ENCODE results near the gene INSM1. TPM values are rescaled to one million over a fixed set of nuclear protein-coding genes. Genes with fewer than 3 reads are reported as not detected.

The INSM1 gene
- polyA plus RNA-seq, 5 donors, result 0.66 to 1.8 (median 0.81) TPM

DNA sequence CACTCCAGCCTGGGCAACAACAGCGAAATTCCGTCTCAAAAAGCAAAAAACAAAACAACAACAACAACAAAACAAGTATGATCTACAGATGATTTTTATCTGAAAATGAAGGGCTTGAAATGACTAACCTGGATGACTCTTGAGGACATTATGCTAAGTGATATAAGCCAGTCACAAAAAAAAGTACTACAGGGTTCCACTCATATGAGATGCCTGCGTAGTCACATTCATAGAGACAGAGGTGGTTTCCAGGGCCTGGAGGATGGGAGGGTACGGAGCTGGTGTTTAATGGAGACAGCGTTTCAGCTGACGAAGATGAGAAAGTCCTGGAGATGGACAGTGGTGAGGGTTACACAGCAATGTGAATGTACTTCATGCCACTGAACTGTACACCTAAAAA lies 8.3 kb upstream of the INSM1 start:
- DNase-seq, result no peak

DNA sequence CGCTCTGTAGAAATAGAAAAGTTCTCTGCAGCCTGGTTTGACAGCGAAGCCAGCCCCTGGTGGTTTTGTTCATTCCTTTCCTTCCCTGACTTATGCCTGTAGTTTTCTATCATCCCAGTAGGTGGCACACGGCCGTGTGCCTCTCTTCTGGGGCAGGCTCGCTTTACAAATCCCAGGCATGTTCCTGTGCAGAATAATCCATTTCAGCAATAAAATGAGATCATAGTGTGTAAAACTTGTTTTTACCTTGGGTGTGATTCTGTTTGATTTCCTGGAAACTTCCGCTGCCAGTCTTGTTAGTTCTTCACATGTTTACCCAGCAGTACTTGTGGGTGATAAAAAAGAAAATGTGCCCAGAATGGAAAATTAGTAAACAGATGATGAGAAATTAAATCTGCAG lies 7.4 kb upstream of the INSM1 start:
- DNase-seq, result peak in 1 of 2 donors; percentile 57

DNA sequence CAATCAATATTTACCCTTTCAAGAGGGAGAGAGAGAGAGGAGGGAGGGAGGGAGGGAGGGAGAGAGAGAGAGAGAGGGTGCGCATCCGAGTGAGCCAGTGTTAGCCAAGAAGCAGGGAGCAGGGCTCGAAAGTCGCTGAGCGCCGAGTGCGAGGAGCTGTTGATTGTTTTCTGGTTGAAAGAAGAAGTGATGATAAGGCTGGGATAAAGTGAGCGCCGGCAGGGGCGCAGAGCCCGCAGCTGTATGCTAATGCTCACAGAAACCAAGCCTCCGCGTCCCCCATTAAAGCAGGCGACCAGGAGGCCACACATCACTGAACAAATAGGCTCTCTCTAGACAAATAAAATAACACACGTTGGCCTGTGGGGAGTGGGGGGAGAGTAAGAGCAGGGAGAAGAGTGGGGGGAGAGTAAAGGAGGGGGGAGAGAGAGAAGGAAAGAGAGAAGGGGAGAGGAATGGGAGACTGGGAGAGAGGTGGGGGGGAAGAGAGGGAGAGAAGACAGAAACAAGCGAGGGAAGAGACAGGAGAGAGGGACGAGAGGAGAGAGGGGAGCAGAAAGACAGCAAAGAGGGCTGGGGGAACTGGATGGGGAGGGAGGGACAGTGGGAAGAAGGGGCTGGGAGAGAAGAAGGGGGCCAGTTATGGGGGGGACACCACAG lies 5.0 kb upstream of the INSM1 start:
- DNase-seq, result no peak

DNA sequence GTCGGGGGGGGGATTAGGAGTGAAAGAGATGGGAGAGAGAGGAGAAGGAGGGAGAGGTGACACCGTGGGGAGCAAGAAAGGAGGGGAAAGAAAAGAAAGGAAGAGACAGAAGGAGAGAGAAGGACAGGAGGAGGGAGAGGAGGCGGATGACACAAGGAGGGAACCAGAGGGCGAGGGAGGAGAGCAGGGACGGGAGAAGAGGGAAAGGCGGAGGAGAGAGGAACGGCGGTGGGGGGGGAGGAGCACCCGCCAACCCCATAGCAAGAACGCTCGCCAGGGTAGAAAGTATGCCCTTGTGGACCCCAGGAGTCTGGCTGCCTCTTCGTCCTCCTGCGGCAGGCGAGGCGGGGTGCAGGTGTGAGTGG lies 4.5 kb upstream of the INSM1 start:
- no peak for DNase-seq

DNA sequence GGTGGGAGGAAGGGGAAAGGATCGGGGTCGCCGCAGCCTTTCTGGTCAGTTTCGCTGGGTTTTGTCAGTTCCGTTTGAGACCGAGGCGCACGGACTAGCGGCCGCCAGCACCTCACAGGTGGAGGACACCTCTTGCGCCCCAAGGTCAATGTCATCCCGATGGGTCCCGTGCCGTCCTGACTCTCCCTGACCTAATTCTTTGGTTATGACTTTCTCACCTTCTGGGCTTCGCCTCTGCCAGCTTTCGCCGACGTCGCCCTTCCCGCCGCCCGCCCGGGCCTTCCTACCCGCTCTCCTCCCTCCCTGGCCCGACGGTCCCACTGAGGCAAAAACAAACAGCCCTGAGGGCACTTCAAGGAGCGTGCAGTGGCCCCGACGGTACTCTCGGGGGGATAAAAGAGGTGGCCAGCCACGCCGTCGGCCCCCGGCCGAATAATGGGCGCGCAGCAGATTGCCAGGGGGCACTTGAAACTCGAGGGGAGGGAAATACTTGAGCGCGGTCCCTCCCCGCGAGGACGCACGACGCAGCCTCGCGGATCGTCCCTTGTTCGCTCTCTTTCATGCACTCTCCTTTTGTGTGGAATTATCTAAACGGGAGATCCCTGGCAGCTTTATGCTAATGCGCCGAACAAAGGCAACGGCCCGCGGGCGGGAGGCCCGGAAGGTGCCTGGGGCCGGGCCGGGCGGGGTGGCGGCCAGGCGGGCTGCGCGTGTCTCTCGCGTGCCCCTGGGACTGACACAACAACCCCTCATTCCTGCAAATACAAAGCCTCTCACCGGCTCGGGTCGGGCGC lies 3.9 kb upstream of the INSM1 start:
- no peak for DNase-seq

DNA sequence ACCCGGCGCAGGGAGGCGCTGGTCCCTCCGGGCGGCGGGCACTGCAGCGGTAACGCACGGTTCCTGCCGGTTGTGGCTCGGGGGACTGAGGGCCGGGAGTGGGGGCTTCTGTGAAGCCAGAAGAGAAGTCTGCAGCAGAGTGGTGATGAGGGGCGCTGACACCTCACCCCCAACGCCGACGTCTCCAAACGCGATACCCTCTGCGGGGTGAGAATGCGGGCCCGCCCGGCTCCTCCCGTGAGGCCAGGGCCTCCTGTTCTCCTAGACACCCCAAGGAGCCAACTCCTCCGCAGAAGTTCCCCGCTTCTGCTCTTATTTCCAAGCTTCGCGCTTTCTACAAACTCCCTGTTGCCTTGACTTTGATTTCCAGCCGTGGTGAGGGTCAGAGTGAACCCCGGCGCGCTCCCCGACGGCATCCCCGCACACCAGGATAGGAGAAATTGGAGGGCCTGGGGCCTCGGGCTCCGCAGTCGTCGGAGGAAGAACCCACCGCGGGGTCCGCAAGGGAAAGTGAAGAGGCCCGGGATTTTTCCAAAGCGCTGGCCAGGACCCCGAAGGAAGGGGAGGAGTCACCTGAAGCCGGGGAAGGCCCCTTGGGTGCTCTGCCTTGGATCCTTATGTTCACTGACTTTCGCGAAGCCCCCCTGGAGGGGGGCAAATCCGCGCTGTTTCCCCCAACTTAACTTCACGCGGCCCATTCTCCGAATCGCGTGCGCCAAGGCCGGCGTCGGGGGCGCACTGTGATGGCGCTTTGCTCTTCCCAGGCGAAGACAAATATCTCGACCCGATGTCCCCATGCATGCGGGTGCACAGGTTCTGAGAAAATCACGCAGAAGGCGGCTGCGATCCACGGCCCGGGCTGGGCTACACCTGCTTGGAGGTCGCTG lies 3.1 kb upstream of the INSM1 start:
- no peak for DNase-seq

DNA sequence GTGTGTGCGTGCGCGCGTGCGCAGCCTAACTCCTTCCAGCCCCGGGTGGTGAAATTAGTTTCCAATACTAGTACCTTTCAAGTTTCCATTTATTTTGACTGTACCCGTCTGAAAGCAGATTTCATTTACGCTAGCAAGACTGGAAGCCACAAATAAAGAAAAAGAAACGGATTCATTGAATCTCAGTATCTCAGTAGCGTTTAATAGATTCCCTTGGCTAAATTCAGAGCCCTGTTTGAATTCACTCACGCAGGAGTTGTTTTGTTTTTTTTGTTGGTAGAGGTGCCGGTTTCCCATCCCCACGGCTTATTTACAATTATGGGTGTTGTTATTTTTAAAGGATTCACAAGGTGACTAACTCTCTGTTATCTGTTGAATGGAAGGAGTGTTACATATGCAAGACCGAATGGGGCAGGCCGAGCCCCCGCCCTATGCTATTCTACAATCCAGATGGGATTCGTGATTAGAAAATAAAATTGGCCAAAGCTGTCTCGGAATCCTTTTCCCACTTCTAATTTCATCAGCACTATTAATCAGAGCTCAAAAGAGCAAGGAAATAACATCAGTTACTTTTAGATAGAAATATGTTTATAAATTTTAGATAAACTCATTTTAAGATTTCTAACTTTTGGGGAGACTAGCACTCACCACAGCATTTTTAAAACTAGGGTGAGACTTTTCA lies 2.3 kb upstream of the INSM1 start:
- no peak for DNase-seq

DNA sequence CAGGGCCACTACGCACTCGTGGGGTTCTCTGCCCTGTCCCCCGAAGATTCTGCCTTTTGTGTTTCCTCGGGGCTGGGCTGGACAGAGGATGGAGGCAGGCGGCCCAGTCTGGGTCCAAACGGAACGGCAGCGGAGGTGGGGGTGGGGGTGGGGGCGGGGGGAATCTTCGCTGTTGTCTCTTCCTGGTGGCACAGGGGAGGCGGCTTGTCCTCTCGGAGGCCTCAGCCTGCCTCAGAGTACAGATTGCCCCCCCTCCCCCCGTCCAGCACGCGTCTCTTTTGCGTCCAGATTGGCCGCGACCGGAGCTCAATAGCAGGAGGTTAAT lies 1.4 kb upstream of the INSM1 start:
- DNase-seq, result no peak

DNA sequence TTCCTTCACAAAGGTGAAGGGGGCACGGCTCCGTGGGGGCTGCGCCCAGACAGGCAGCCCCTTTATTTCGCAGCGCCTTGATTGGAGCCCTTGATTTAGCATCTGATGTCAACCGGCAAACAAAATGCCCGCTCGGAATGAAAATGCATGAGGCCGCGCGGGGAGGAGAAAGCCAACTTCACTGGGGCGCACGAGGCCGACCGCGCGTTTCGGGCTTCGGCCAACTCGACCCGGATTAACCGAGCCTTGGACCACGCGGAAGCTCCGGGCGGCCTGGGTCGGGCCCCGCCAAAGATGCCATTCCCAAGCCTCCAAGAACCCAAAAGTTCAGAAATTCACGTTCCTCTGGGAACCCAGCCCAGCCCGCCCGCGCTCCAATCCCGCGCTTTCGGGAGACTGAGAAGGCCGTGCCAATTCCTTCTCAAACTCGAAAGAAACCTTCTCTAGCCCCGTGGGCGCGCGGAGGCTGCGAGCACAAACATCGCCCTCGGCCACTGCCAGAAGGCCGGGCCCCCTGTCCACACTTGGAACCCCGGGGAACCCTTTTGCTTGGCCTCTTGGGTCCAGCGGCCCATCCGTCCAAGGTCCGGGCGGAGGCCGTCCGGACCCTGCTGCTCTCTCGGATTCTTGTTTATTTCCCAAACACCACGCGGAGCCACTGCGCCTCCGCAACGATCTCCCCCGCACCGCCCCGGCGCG lies 879 bp upstream of the INSM1 start:
- DNase-seq, result no peak

DNA sequence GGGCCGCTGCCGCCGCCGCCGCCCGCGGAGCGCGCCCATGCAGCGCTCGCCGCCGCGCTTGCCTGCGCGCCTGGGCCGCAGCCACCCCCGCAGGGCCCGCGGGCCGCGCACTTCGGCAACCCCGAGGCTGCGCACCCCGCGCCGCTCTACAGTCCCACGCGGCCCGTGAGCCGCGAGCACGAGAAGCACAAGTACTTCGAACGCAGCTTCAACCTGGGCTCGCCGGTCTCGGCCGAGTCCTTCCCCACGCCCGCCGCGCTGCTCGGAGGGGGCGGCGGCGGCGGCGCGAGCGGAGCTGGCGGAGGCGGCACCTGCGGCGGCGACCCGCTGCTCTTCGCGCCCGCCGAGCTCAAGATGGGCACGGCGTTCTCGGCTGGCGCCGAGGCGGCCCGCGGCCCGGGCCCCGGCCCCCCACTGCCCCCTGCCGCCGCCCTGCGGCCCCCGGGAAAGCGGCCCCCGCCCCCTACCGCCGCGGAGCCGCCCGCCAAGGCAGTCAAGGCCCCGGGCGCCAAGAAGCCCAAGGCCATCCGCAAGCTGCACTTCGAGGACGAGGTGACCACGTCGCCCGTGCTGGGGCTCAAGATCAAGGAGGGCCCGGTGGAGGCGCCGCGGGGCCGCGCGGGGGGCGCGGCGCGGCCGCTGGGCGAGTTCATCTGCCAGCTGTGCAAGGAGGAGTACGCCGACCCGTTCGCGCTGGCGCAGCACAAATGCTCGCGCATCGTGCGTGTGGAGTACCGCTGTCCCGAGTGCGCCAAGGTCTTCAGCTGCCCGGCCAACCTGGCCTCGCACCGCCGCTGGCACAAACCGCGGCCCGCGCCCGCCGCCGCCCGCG lies 730 bp downstream of the INSM1 start:
- DNase-seq, result no peak

DNA sequence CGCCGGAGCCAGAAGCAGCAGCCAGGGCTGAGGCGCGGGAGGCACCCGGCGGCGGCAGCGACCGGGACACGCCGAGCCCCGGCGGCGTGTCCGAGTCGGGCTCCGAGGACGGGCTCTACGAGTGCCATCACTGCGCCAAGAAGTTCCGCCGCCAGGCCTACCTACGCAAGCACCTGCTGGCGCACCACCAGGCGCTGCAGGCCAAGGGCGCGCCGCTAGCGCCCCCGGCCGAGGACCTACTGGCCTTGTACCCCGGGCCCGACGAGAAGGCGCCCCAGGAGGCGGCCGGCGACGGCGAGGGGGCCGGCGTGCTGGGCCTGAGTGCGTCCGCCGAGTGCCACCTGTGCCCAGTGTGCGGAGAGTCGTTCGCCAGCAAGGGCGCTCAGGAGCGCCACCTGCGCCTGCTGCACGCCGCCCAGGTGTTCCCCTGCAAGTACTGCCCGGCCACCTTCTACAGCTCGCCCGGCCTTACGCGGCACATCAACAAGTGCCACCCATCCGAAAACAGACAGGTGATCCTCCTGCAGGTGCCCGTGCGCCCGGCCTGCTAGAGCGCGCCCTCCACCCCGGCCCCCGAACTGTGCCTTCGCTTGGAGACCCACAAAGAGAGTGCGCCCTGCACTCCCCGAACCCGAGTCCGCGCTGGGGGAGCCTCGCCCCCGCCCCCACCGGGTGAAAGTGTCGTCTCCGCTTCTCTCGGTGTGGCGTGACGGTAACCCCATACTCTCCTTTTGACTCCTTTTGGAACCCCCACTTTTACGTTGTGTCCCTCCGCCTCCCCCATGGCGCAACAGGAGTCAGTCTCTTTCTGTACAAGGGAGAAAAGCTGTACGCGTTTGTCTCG lies 1.6 kb downstream of the INSM1 start:
- DNase-seq, result no peak

DNA sequence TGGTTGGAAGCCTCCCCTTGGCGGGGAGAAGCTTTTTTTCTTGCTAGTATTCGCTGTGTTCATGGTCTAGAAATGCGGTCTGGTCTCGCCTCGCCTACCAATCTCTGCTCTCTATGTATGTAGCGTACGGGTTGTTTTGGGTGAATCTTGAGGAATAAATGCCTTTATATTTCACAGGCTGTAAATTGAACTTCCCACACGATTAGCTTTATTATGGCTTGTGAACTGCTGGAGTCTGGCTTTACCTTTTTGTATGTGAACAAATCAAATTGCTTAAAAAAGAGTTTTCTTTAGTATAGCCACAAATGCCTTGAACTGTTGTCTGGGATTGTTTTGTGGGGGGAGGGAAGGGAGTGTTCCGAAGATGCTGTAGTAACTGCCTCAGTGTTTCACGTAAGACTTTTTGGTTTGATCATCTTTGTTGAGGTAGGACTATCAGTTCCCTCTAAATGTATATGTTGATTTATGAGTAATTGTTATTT lies 2.2 kb downstream of the INSM1 start:
- no peak for DNase-seq

DNA sequence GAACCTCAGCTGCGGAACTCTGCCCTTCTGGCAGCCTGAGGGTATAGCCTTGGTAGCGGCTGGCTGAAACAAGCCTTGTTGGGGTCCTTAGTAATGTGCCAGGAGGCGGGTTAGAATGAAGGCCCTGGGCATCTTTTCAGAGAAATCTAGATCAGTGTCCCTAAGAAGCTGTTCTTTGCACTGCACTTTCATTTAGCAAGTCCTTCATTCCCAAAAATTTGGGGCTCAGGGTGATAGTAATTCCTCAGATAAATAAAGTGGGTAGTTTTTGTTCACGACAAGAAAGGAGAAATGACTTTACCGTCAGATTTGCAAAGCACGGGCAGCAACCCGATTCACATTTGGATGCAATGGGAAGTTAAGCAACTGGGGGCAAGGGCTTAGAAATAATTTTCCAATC lies 3.2 kb downstream of the INSM1 start:
- DNase-seq, result no peak

DNA sequence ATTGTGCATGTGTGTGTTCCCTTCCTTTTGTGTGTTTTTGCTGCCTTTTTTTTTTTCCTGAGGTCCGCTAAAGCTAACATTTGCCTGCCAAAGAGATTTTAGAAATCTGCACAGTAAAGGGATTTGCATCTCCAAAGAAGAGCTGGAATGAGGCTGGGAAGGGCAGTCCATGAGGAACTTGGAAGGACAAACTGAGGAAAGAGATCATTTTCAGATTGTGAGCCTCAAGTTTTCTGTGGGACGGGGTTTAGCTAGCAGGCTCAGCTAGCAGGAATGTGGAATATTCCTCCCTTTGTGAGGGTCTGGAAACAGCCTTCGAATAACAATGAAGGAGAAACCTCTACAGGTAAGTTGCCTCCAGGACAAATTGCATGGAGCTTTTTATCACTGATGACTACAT lies 3.8 kb downstream of the INSM1 start:
- DNase-seq, result no peak

DNA sequence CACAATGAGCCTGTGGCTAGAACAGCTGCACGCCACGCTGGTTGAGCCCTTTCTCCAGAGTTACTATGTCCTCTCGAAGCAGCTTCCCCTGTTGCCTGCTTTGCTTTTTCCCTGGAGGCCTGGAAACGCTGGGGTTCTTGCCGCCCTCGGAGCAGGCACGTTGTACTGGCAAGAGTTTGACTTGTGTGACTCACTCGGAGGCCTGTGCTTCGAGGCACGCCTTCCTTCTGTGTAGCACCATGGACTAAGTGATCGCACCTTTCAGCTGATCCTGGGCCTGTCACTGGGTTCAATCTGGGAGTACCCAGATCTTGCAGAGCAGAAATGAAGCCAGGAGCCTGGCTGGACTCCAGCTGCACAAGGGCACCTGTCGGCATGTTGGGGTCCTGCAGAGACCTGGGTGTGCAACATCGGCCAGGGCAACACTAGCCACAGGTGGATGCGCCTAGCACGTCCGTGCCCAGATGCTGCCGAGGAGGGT lies 5.2 kb downstream of the INSM1 start:
- DNase-seq, result no peak

DNA sequence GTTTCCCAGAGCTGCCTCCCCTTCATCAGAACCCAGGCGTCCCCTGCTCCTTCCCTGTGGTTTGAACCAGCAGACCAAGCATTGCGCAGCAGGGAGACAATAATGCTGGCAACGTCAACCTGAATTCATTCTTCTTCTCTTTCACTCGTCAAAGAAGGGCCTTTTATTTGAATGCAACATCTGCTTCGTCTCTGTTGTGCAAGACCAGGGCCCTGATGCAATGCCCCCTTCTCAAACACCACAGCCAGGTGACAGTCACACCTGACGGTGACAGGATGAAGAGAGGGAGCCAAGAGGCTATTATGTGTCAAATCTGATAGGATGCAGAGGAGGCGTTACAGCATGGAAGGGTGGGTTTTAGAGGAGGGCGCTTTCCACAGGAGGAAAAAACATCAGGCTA lies 8.0 kb downstream of the INSM1 start:
- DNase-seq, result no peak

DNA sequence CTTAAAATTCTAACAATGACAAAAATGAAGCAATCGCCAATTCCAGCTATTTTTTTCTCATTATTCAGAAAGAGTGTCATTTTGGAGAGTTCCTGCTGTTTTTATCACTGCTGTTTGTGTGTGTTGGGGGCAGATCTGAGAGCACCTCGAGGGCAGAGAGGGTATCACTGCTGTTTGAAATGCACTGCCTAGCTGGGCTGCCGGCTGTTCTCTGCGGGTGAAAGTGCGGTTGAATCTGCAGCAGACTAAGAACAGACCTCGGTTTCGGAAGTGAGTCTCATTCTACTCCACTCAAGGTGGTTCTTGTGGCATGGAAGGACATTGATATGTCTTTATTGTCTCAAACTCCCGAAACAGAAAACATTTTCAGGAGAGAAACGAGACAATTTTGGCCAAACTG lies 18.3 kb downstream of the INSM1 start:
- DNase-seq, result no peak

DNA sequence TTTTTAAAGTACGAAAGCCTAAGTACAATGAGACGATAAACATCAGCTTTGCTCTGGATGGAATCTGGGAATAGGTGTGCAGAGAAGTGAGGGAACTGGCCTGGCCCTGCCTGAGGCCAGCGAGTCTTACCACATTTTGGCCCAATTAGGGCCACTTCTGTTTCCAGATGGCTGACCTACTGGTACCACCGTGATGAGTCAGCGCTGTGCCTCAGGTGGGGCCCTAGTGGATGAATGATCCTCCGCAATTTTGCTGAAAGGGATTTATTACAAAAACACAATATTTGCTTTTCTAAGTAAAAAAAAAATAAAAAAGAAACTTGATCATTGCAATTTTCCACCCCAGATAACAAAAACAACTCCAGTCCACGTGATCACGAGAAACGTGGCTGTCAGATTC lies 22.5 kb downstream of the INSM1 start:
- no peak for DNase-seq

DNA sequence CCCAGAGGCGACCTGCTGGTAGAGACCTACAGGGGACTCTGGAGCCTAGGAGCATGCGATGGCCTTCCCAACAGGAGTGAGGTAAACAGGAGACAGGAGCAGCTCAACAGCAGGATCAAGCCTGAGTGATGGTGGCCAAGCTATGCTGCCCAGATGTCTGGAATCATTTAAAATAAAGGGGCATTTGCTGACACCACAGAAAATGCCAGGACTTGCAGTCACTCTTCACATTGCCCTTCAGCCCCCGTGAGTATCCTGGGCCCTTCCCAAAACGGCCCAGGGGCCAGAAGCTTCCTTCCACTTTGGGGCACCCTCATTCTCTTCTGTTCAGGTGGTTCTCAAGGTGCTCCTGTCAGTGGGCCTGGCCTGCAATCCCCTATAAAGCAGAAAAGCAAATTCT lies 23.2 kb downstream of the INSM1 start:
- no peak for DNase-seq

Data from right lung (tissue), 5 donors.